Liver (tissue), 9 donors: Measurements from ENCODE around the gene CELSR1. TPM values are rescaled to one million over a fixed set of nuclear protein-coding genes. Genes with fewer than 3 reads are reported as not detected.

Source experiments
- DNase-seq: peaks from one replicate; pipeline ENCODE4 v3.0.0-alpha.2; 2017; ENCODE audit warnings: low spot score
- H3K27ac ChIP-seq, 2 donors: one replicate each; pipeline ENCODE4 v1.7.0; 2013; ENCODE audit warnings: inconsistent platforms in 2 of 2, low read length in 2 of 2, control low read depth in 1 of 2, low read depth in 1 of 2, mild to moderate bottlenecking in 1 of 2
- H3K27me3 ChIP-seq, 4 donors: one replicate each; pipeline versions ENCODE4 v1.6.1 to v1.7.0; 2013; ENCODE audit warnings: low read length in 3 of 4, inconsistent platforms in 1 of 4, mild to moderate bottlenecking in 1 of 4, moderate library complexity in 1 of 4; ENCODE audit not compliant: control insufficient read depth in 4 of 4, insufficient read depth in 4 of 4
- H3K36me3 ChIP-seq, 4 donors: one replicate each; pipeline versions ENCODE4 v1.6.1 to v1.7.0; 2013; ENCODE audit warnings: low read length in 3 of 4, mild to moderate bottlenecking in 3 of 4, low read depth in 1 of 4, moderate library complexity in 1 of 4; ENCODE audit not compliant: control insufficient read depth in 4 of 4, insufficient read depth in 3 of 4
- H3K4me1 ChIP-seq, 4 donors: one replicate each; pipeline versions ENCODE4 v1.6.1 to v1.7.0; 2013; ENCODE audit warnings: low read length in 3 of 4, mild to moderate bottlenecking in 3 of 4, moderate library complexity in 1 of 4; ENCODE audit not compliant: control insufficient read depth in 4 of 4, insufficient read depth in 4 of 4
- H3K4me3 ChIP-seq, 3 donors: one replicate each; pipeline versions ENCODE4 v1.6.1 to v1.7.0; 2013; ENCODE audit warnings: low read length in 3 of 3, control low read depth in 1 of 3, low read depth in 1 of 3, mild to moderate bottlenecking in 1 of 3
- H3K9ac ChIP-seq, 2 donors: one replicate each; pipeline ENCODE4 v1.7.0; 2013; ENCODE audit warnings: low read length in 2 of 2, mild to moderate bottlenecking in 2 of 2, moderate library complexity in 2 of 2, control low read depth in 1 of 2, low read depth in 1 of 2
- H3K9me3 ChIP-seq, 4 donors: one replicate each; pipeline versions ENCODE4 v1.6.1 to v1.7.0; 2013; ENCODE audit warnings: low read length in 3 of 4; ENCODE audit not compliant: control insufficient read depth in 4 of 4
- ATF3 ChIP-seq: IDR thresholded peaks from 2 replicates; pipeline ENCODE4 v1.6.1; 2016; ENCODE audit warnings: antibody characterized with exemption
- CTCF ChIP-seq: fragments of 150-350 bp; IDR thresholded peaks from 2 replicates; pipeline ENCODE4 v1.5.1; 2017; ENCODE audit warnings: improper control_type of control experiment, low read depth, low read length; ENCODE audit not compliant: missing input control
- EGR1 ChIP-seq, 2 donors: IDR thresholded peaks; 2 replicates each; pipeline ENCODE4 v1.6.1; 2016 to 2018; ENCODE audit warnings: antibody characterized with exemption in 2 of 2, low read depth in 2 of 2
- FOXA1 ChIP-seq: IDR thresholded peaks from 2 replicates; pipeline ENCODE4 v1.6.1; 2016; ENCODE audit warnings: antibody characterized with exemption
- FOXA2 ChIP-seq: IDR thresholded peaks from 2 replicates; pipeline ENCODE4 v1.6.1; 2016; ENCODE audit warnings: antibody characterized with exemption
- HNF4A ChIP-seq, 2 donors: conservative IDR thresholded peaks; 2 replicates each; pipeline ENCODE4 v1.6.1; 2016; ENCODE audit warnings: antibody characterized with exemption in 2 of 2, mild to moderate bottlenecking in 2 of 2
- HNF4G ChIP-seq: IDR thresholded peaks from 2 replicates; pipeline ENCODE4 v1.6.1; 2016; ENCODE audit warnings: antibody characterized with exemption
- JUND ChIP-seq, 2 donors: IDR thresholded peaks; 2 replicates each; pipeline ENCODE4 v1.6.1; 2016; ENCODE audit warnings: antibody characterized with exemption in 2 of 2
- MAX ChIP-seq: IDR thresholded peaks from 2 replicates; pipeline ENCODE4 v1.6.1; 2016; ENCODE audit warnings: antibody characterized with exemption
- NR2F2 ChIP-seq: IDR thresholded peaks from 2 replicates; pipeline ENCODE4 v1.6.1; 2016; ENCODE audit warnings: antibody characterized with exemption
- RAD21 ChIP-seq, 2 donors: IDR thresholded peaks; 2 replicates each; pipeline ENCODE4 v1.6.1; 2016; ENCODE audit warnings: antibody characterized with exemption in 2 of 2, mild to moderate bottlenecking in 2 of 2
- REST ChIP-seq: IDR thresholded peaks from 2 replicates; pipeline ENCODE4 v1.6.1; 2016; ENCODE audit warnings: antibody characterized with exemption, mild to moderate bottlenecking
- RXRA ChIP-seq, 2 donors: IDR thresholded peaks; 2 replicates each; pipeline ENCODE4 v1.6.1; 2017 to 2018; ENCODE audit warnings: antibody characterized with exemption in 2 of 2, mild to moderate bottlenecking in 1 of 2
- SP1 ChIP-seq: IDR thresholded peaks from 2 replicates; pipeline ENCODE4 v1.6.1; 2018; ENCODE audit warnings: antibody characterized with exemption, mild to moderate bottlenecking
- TAF1 ChIP-seq: conservative IDR thresholded peaks from 2 replicates; pipeline ENCODE4 v1.6.1; 2016; ENCODE audit warnings: antibody characterized with exemption, mild to moderate bottlenecking
- YY1 ChIP-seq: IDR thresholded peaks from 2 replicates; pipeline ENCODE4 v1.6.1; 2016; ENCODE audit warnings: antibody characterized with exemption, mild to moderate bottlenecking
- ZBTB33 ChIP-seq: IDR thresholded peaks from 2 replicates; pipeline ENCODE4 v1.6.1; 2016; ENCODE audit warnings: antibody characterized with exemption
- WGBS: extraction: QIAGEN DNeasy Blood & Tissue Kit; methylation state at CpG from one replicate; pipeline ENCODE4 v1.1.7; 2013; 5-methylcytosine and 5-hydroxymethylcytosine counted together
- polyA plus RNA-seq, 2 donors: library from polyadenylated mRNA; stranded (reverse) in 1 of 2; unstranded in 1 of 2; fragments of 200-250 nt in 1 of 2; fragments of >200 nt in 1 of 2; fragmentation: Nextera tagmentation in 1 of 2; extraction: Ambion mirVana in 1 of 2; gene quantifications; one replicate each; pipeline versions ENCODE4 v1.2.1 to v1.2.3, GENCODE V29; 2013 to 2015
- total RNA-seq, 2 donors: library from RNA; depleted of rRNA; stranded (reverse); fragments of >200 nt; gene quantifications; one replicate each; pipeline ENCODE4 v1.2.3, GENCODE V29; 2014
- donor health status: healthy.
- donor health status: healthy.
- donor health status: healthy.
- donor health status: healthy.
- donor health status: healthy.

Gene CELSR1
- total and polyA plus RNA-seq, 4 donors = 0.37 to 1.6 (median 1.3) TPM

- no peak for DNase-seq
- H3K27me3 ChIP-seq = no peaks in the 10 kb centered on the region
- no peak overlapping the region for H3K4me3 ChIP-seq
- H3K27ac ChIP-seq = no peak overlapping the region
- 73% methylated on average over 11 of the region's 11 CpGs for WGBS
- no peaks in the 10 kb centered on the region for H3K9me3 ChIP-seq
- TF ChIP-seq HNF4A (conservative IDR thresholded peaks at IDR 0.05) (no peak), RXRA (IDR thresholded peaks at IDR 0.05) (no peak), NR2F2 (no peak), ZBTB33 (no peak), RAD21 (IDR thresholded peaks at IDR 0.05) (no peak), HNF4G (no peak), YY1 (no peak), CTCF (no peak), FOXA2 (no peak), FOXA1 (no peak), JUND (IDR thresholded peaks at IDR 0.05) (no peak), REST (no peak), SP1 (no peak)
- H3K9ac ChIP-seq = no peak overlapping the region
- H3K36me3 ChIP-seq = no peaks in the 10 kb centered on the region
- no peaks in the 10 kb centered on the region for H3K4me1 ChIP-seq
Observed at GRCh38 chr22:46418827-46419226, 118.6 kb downstream of the CELSR1 start.

GRCh38 chr22:46417769-46418168 lies 119.7 kb downstream of the CELSR1 start:
- DNase-seq = no peak
- TF ChIP-seq ATF3 = no peak
- TF ChIP-seq EGR1 (IDR thresholded peaks at IDR 0.05; ENCODE audit: low read depth in 2 of 2) = no peak
- TF ChIP-seq TAF1 = no peak
- TF ChIP-seq CTCF = no peak
- no peak for TF ChIP-seq MAX
- TF ChIP-seq YY1 = no peak

More at GRCh38 chr22:46417769-46418168, 119.7 kb downstream of the CELSR1 start:
- no peaks in the 10 kb centered on the region for H3K4me1 ChIP-seq
- WGBS = 73% methylated on average over 7 of the region's 7 CpGs
- H3K27me3 ChIP-seq = no peaks in the 10 kb centered on the region
- H3K27ac ChIP-seq = no peak overlapping the region
- no peaks in the 10 kb centered on the region for H3K9me3 ChIP-seq
- no peaks in the 10 kb centered on the region for H3K36me3 ChIP-seq
- no peak overlapping the region for H3K9ac ChIP-seq
- H3K4me3 ChIP-seq = no peak overlapping the region
